HepG2 (cell line): ENCODE results near the gene TRIM27. TPM values are rescaled to one million over a fixed set of nuclear protein-coding genes. Genes with fewer than 3 reads are reported as not detected.

Experiments
- HCFC1 ChIP-seq: fragments of 150-350 bp; IDR thresholded peaks from 2 replicates; pipeline ENCODE4 v1.6.1; 2014; ENCODE audit warnings: low read depth, low read length
- HMGXB3 ChIP-seq: sonication (generic); formaldehyde crosslinking; IDR thresholded peaks from 2 replicates; pipeline ENCODE4 v1.4.0; 2020; ENCODE audit warnings: missing genetic modification reagents, borderline replicate concordance
- HOXA9 ChIP-seq: sonication (generic); formaldehyde crosslinking; IDR thresholded peaks from 2 replicates; pipeline ENCODE4 v1.8.1; 2022; ENCODE audit warnings: missing genetic modification reagents, mild to moderate bottlenecking, moderate library complexity, borderline replicate concordance
- KDM2A ChIP-seq: sonication (generic); formaldehyde crosslinking; IDR thresholded peaks from 2 replicates; pipeline ENCODE4 v1.4.0; 2020; ENCODE audit warnings: low read depth, missing genetic modification reagents, borderline replicate concordance
- KLF12 ChIP-seq: sonication (generic); formaldehyde crosslinking; IDR thresholded peaks from 2 replicates; pipeline ENCODE4 v1.4.0; 2020; ENCODE audit warnings: missing genetic modification reagents, borderline replicate concordance
- REL ChIP-seq: sonication (generic); formaldehyde crosslinking; conservative IDR thresholded peaks from 2 replicates; pipeline ENCODE4 v1.8.0; 2022; ENCODE audit warnings: mild to moderate bottlenecking, missing genetic modification reagents, moderate library complexity
- SMARCC2 ChIP-seq: fragments of 450-650 bp; IDR thresholded peaks from 2 replicates; pipeline ENCODE4 v1.6.1; 2017; ENCODE audit warnings: antibody characterized with exemption, mild to moderate bottlenecking
- SRY ChIP-seq: sonication (generic); formaldehyde crosslinking; IDR thresholded peaks from 2 replicates; pipeline ENCODE4 v1.8.0; 2022; ENCODE audit warnings: mild to moderate bottlenecking, missing genetic modification reagents
- TEAD2 ChIP-seq: sonication (generic); formaldehyde crosslinking; IDR thresholded peaks from 2 replicates; pipeline ENCODE4 v1.9.0; 2021; ENCODE audit warnings: missing genetic modification reagents
- TIGD3 ChIP-seq: sonication (generic); formaldehyde crosslinking; IDR thresholded peaks from 2 replicates; pipeline ENCODE4 v1.5.1; 2020; ENCODE audit warnings: mild to moderate bottlenecking, missing genetic modification reagents, borderline replicate concordance
- ZBTB42 ChIP-seq: sonication (generic); formaldehyde crosslinking; IDR thresholded peaks from 2 replicates; pipeline ENCODE4 v1.5.0; 2020; ENCODE audit warnings: mild to moderate bottlenecking, missing genetic modification reagents
- ZBTB46 ChIP-seq: sonication (generic); formaldehyde crosslinking; IDR thresholded peaks from 2 replicates; pipeline ENCODE4 v1.4.0; 2020; ENCODE audit warnings: mild to moderate bottlenecking, missing genetic modification reagents, borderline replicate concordance
- ZNF18 ChIP-seq: sonication (generic); formaldehyde crosslinking; IDR thresholded peaks from 2 replicates; pipeline ENCODE4 v1.8.0; 2022; ENCODE audit warnings: mild to moderate bottlenecking, missing genetic modification reagents; ENCODE audit not compliant: insufficient replicate concordance
- ZNF672 ChIP-seq: sonication (generic); formaldehyde crosslinking; IDR thresholded peaks from 2 replicates; pipeline ENCODE4 v1.8.1; 2022; ENCODE audit warnings: missing genetic modification reagents
- polyA plus RNA-seq, 8 experiments: library from polyadenylated mRNA; depleted of rRNA in 3 of 8; stranded (reverse) in 7 of 8; unstranded in 1 of 8; fragments of >200 nt; fragmentation: Illumina TruSeq in 4 of 8; extraction: Trizol in 4 of 8; gene quantifications; 2 replicates each; pipeline versions ENCODE4 v1.2.1 to v1.2.3, GENCODE V29; 2011 to 2016; ENCODE audit warnings: low read depth in 4 of 8, missing spikeins in 1 of 8, mixed read lengths in 1 of 8; ENCODE audit not compliant: insufficient read depth in 1 of 8
- total RNA-seq, 5 experiments: library from RNA; depleted of rRNA; stranded (reverse); fragments of >200 nt; fragmentation: Illumina TruSeq; extraction: Trizol; gene quantifications; 2 replicates each; pipeline ENCODE4 v1.2.3, GENCODE V29; 2016; ENCODE audit warnings: low read depth in 1 of 5
- TF ChIP-seq, protein P1 (sequence below): sonication (generic); formaldehyde crosslinking; IDR thresholded peaks from 2 replicates; pipeline ENCODE4 v1.8.0; 2022; ENCODE audit warnings: missing genetic modification reagents, mild to moderate bottlenecking, borderline replicate concordance
- TF ChIP-seq, protein P2 (sequence below): sonication (generic); formaldehyde crosslinking; IDR thresholded peaks from 2 replicates; pipeline ENCODE4 v1.4.0; 2020; ENCODE audit warnings: missing genetic modification reagents

The TRIM27 gene
- total and polyA plus RNA-seq, 2 of the 13 experiments (the other 11 are each of a cell fraction or from before 2014, with no cell fraction given): 88.6 to 112 TPM

- TF ChIP-seq TIGD3 (CRISPR knock-in tag) (0 out of 2 replicates have a peak, but pooled peaks have one; percentile 28), ZNF672 (CRISPR knock-in tag) (no peak), HMGXB3 (CRISPR knock-in tag) (peak; percentile 51; the same call in 1 of the 2 replicates), TEAD2 (peak; percentile 93; the same call in 1 of the 2 replicates), HCFC1 (no peak), ZBTB46 (CRISPR knock-in tag) (no peak), SRY (peak; percentile 73; the same call in 1 of the 2 replicates), REL (CRISPR knock-in tag) (0 out of 2 replicates have a peak, but pooled peaks have one; percentile 52), SMARCC2 (no peak), KLF12 (0 out of 2 replicates have a peak, but pooled peaks have one; percentile 47), HOXA9 (CRISPR knock-in tag) (peak; percentile 61; the same call in 1 of the 2 replicates), ZNF18 (CRISPR knock-in tag) (peak; percentile 87), KDM2A (CRISPR knock-in tag) (peak; percentile 55; the same call in 1 of the 2 replicates), ZBTB42 (CRISPR knock-in tag) (peak; percentile 75; the same call in 1 of the 2 replicates)
- TF ChIP-seq, protein P1, sequence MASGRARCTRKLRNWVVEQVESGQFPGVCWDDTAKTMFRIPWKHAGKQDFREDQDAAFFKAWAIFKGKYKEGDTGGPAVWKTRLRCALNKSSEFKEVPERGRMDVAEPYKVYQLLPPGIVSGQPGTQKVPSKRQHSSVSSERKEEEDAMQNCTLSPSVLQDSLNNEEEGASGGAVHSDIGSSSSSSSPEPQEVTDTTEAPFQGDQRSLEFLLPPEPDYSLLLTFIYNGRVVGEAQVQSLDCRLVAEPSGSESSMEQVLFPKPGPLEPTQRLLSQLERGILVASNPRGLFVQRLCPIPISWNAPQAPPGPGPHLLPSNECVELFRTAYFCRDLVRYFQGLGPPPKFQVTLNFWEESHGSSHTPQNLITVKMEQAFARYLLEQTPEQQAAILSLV (CRISPR knock-in tag): no peak; the same call in 1 of the 2 replicates
- TF ChIP-seq, protein P2, sequence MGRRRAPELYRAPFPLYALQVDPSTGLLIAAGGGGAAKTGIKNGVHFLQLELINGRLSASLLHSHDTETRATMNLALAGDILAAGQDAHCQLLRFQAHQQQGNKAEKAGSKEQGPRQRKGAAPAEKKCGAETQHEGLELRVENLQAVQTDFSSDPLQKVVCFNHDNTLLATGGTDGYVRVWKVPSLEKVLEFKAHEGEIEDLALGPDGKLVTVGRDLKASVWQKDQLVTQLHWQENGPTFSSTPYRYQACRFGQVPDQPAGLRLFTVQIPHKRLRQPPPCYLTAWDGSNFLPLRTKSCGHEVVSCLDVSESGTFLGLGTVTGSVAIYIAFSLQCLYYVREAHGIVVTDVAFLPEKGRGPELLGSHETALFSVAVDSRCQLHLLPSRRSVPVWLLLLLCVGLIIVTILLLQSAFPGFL: no peak
Measured at GRCh38 chr6:28863604-28864325, 60.0 kb downstream of the TRIM27 start (continued).
